Thoracic aorta (tissue), 2 donors: ENCODE results near the gene PPM1H. TPM values are rescaled to one million over a fixed set of nuclear protein-coding genes. Genes with fewer than 3 reads are reported as not detected.

Experiments used
- ATAC-seq: fragments of 150-250 bp; one replicate; pipeline ENCODE4 v1.8.0; 2017; ENCODE audit warnings: low read depth; ENCODE audit not compliant: insufficient number of reproducible peaks, low FRiP score
- DNase-seq: peaks from one replicate; pipeline ENCODE4 v3.0.0-alpha.2; 2020; ENCODE audit warnings: low spot score
- H3K27ac ChIP-seq, 2 donors: fragments of 200-600 bp; sonication (generic); 1 replicate in 1 of 2; 2 replicates in 1 of 2; pipeline ENCODE4 v1.5.1; 2016; ENCODE audit warnings: mild to moderate bottlenecking in 2 of 2, moderate library complexity in 2 of 2
- H3K27me3 ChIP-seq: fragments of 200-600 bp; sonication (generic); replicated peaks from 2 replicates; pipeline ENCODE4 v1.6.0; 2016; ENCODE audit warnings: mild to moderate bottlenecking; ENCODE audit not compliant: insufficient read depth
- H3K36me3 ChIP-seq: fragments of 200-600 bp; sonication (generic); one replicate; pipeline ENCODE4 v1.5.1; 2016
- H3K4me1 ChIP-seq, 2 donors: fragments of 200-600 bp; sonication (generic); 1 replicate in 1 of 2; 2 replicates in 1 of 2; pipeline versions ENCODE4 v1.5.1 to v1.6.0; 2016; ENCODE audit warnings: low read depth in 2 of 2, mild to moderate bottlenecking in 1 of 2; ENCODE audit not compliant: control insufficient read depth in 1 of 2
- H3K4me3 ChIP-seq: fragments of 200-600 bp; sonication (generic); 2 replicates; pipeline ENCODE4 v1.5.1; 2016; ENCODE audit warnings: mild to moderate bottlenecking
- H3K9me3 ChIP-seq: fragments of 200-600 bp; sonication (generic); 2 replicates; pipeline ENCODE4 v1.5.1; 2016
- total RNA-seq, 2 donors: library from RNA; depleted of rRNA; stranded (reverse); fragments of >200 nt; gene quantifications; one replicate each; pipeline versions ENCODE4 v1.1.0 to v1.2.3, GENCODE V29; 2016
- TF ChIP-seq, protein P1 (sequence below): fragments of 200-600 bp; sonication (generic); IDR thresholded peaks from one replicate; pipeline ENCODE4 v1.5.1; 2019; ENCODE audit warnings: antibody characterized with exemption

Gene PPM1H
- total RNA-seq, 2 donors from 2014 or later, result 9.1 to 10.3 TPM

DNA sequence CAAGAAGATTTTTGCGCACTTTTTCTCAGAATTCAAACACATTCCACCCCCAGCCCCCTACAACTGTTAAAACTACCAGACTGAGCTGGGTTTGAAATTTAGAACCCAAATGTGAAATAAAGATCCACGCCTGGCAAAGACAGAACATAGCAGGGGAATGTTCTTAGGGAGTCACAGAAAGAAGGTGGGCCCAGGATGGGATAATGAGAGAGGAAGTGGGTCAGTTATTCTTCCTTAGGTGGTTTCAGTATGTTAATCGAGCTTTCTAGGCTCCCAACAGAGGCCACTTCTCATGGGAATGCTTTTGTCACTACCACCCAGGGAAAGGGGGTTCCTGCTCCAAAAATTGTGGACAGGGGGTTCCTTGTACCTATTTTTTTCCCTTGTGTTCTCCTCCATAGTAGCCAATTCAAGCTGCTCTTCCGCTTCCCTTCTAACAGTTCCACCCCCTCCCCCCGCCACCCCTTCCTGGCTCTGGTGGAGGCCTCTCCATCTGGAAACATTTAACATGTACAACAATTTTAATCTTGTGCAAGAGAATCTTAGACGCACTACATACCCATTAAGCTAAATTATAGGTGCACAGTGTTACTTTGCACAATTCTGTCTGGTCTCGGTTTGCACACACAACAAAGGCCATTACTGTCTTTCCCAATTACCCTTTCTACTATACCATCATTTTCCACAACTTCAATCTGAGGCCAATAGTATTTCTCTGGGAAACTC is 250.2 kb downstream of the PPM1H start:
- peak overlapping the region; percentile 20 for H3K4me3 ChIP-seq
- no peaks in the 10 kb centered on the region for H3K36me3 ChIP-seq
- TF ChIP-seq, protein P1, sequence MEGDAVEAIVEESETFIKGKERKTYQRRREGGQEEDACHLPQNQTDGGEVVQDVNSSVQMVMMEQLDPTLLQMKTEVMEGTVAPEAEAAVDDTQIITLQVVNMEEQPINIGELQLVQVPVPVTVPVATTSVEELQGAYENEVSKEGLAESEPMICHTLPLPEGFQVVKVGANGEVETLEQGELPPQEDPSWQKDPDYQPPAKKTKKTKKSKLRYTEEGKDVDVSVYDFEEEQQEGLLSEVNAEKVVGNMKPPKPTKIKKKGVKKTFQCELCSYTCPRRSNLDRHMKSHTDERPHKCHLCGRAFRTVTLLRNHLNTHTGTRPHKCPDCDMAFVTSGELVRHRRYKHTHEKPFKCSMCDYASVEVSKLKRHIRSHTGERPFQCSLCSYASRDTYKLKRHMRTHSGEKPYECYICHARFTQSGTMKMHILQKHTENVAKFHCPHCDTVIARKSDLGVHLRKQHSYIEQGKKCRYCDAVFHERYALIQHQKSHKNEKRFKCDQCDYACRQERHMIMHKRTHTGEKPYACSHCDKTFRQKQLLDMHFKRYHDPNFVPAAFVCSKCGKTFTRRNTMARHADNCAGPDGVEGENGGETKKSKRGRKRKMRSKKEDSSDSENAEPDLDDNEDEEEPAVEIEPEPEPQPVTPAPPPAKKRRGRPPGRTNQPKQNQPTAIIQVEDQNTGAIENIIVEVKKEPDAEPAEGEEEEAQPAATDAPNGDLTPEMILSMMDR, result no peak
- H3K27ac ChIP-seq, result peak overlapping the region; percentile 84 to 87
- ATAC-seq, result no peak
- no peaks in the 10 kb centered on the region for H3K9me3 ChIP-seq
- H3K27me3 ChIP-seq, result no peaks in the 10 kb centered on the region
- no peak for DNase-seq
- H3K4me1 ChIP-seq, result peaks cover 14 to 57% of the 10 kb centered on the region in 2 donors

DNA sequence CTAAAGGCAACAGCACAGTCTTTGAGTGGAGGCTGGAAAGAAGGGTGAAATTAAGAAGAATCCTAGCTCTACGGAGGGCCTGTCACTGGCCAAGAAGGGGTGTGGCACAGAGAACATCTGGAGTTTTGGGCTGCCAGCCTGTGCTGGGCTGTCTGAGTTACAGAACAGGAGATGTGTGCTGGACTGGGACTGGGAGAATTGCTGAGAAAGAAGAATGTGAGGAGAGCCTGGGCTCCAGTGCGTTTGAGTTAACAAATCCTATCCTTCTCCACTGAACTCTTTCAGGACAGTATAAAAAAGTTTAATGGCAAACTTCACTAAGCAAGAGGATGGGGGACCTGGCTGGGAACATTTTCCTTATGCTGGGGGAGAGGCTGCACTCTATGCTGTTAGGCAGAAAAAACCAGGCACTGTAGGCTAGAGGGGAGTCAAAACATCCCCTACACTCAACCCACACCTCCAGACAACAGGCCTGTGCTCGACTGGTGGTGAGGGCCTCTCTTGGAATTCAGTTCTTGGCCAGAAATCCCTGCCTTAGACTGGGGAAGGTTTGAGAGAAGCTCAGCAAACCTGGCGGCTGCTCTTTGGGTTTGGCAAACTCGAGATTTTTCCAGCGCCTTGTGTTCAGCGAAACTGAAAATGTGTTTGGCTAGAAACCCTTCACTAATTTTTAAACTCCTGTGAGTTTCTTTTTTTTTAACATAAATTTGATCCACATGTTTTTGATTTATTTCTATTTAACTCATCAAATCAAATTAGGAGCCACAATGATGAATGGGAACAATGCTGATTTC is 251.0 kb downstream of the PPM1H start:
- Histone ChIP-seq H3K9me3 (no peaks in the 10 kb centered on the region), H3K27ac (peak overlapping the region; percentile 84 to 87), H3K4me1 (peaks cover 14 to 49% of the 10 kb centered on the region in 2 donors), H3K36me3 (no peaks in the 10 kb centered on the region), H3K4me3 (peak overlapping the region; percentile 20), H3K27me3 (no peaks in the 10 kb centered on the region)
- peak; percentile 64 for ATAC-seq
- no peak for DNase-seq
- TF ChIP-seq, protein P1, result no peak

DNA sequence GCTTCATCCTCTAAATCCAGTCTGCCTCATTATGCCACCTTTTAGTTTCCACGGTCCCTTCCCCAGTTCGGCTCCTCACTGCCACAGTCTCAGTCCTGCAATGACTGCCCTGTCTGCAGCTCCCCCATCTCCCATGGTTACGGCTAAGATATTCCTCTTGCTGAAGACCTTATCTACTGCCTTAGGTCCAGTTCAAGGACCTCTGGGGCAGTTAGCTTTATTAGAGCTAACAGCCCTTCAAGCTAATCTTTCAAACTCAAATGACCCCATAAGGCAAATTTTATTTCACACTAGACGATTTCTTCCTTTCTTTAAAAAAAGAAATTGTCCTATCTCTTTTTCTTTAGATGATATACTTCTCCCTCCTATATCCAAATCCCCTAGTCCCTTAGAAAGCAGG is 253.6 kb downstream of the PPM1H start:
- peaks cover 14 to 26% of the 10 kb centered on the region in 2 donors for H3K4me1 ChIP-seq
- no peak for ATAC-seq
- no peak for DNase-seq
- no peaks in the 10 kb centered on the region for H3K9me3 ChIP-seq
- H3K27me3 ChIP-seq, result no peaks in the 10 kb centered on the region
- TF ChIP-seq, protein P1, result no peak
- H3K27ac ChIP-seq, result no peak overlapping the region
- H3K36me3 ChIP-seq, result no peaks in the 10 kb centered on the region
- no peak overlapping the region for H3K4me3 ChIP-seq

DNA sequence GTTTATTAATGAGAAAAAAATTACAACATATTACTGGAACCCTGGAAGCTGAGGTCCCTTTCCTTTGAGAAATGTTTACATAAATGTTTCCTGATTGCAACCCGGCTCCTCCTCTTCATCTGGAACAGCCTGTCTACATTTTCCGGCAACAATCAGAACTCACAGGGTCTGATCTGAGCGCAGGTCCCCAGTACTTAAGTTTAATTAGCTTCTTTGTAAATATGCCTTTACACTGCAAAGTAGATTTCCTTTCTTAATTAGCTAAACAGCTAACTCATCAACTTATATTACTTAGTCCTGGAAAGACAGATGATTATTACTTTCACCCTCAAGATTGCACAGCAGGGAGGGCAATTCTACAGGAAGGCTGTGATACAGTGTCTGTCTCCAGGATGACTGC is 255.3 kb downstream of the PPM1H start:
- H3K4me1 ChIP-seq, result peaks cover 12 to 16% of the 10 kb centered on the region in 2 donors
- no peak overlapping the region for H3K27ac ChIP-seq
- H3K27me3 ChIP-seq, result no peaks in the 10 kb centered on the region
- DNase-seq (no peak), ATAC-seq (no peak)
- no peaks in the 10 kb centered on the region for H3K9me3 ChIP-seq
- no peaks in the 10 kb centered on the region for H3K36me3 ChIP-seq
- H3K4me3 ChIP-seq, result no peak overlapping the region
- TF ChIP-seq, protein P1, result no peak

DNA sequence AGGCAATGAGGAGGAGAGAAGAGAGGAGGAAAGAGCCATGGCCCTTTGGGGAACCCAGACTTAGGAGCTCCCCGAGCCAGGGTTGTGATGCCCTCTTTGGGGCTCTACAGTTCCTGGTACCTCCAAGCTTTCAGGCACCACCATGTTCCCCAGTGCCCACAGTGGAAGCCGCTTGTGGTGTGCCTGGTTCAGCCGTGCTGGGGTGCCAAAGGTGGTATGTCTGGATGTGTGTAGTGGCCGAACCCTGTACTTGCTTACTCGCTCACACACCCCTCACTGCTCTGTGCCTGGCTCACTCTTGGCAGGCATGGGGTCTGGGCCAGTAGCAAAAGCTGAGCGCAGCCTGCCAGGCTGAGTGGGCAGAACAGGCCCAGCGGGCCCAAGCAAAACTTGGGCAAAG is 257.6 kb downstream of the PPM1H start:
- Histone ChIP-seq H3K4me3 (no peak overlapping the region), H3K9me3 (no peaks in the 10 kb centered on the region), H3K27ac (no peak overlapping the region), H3K36me3 (no peaks in the 10 kb centered on the region), H3K27me3 (no peaks in the 10 kb centered on the region), H3K4me1 (no peaks in the 10 kb centered on the region)
- no peak for DNase-seq
- TF ChIP-seq, protein P1, result no peak
- ATAC-seq, result no peak
